DND-41 (cell line): ENCODE results near the gene FAAH.
"Not testable (repeated sequence)": the region's sequence is repeated elsewhere in the genome, so short reads cannot be mapped to it uniquely, and the experiment has no call there.

Experiments used
- ATAC-seq: fragments of 200-7000 bp; cut with Tn5 transposase; 3 replicates; pipeline ENCODE4 v1.9.1; 2021; ENCODE audit warnings: low read depth; ENCODE audit not compliant: insufficient read depth
- DNase-seq: peaks from one replicate; pipeline ENCODE4 v3.0.0-alpha.2; 2020
- H2AFZ ChIP-seq: 2 replicates; pipeline ENCODE4 v1.6.0; 2012; ENCODE audit warnings: low read depth, low read length
- H3K27ac ChIP-seq: 2 replicates; pipeline ENCODE4 v1.5.1; 2012; ENCODE audit warnings: low read length, inconsistent platforms
- H3K27me3 ChIP-seq: fragments of 200-600 bp; sonication (generic); 2 replicates; pipeline ENCODE4 v1.6.0; 2012; ENCODE audit warnings: low read length, mild to moderate bottlenecking, inconsistent platforms; ENCODE audit not compliant: insufficient read depth, poor library complexity
- H3K36me3 ChIP-seq: 2 replicates; pipeline ENCODE4 v1.5.1; 2012; ENCODE audit warnings: low read length, inconsistent platforms; ENCODE audit not compliant: insufficient read depth
- H3K4me1 ChIP-seq: 2 replicates; pipeline ENCODE4 v1.5.1; 2012; ENCODE audit warnings: mild to moderate bottlenecking, low read length; ENCODE audit not compliant: insufficient read depth
- H3K4me2 ChIP-seq: 2 replicates; pipeline ENCODE4 v1.6.0; 2012; ENCODE audit warnings: mild to moderate bottlenecking, moderate library complexity, low read length, inconsistent platforms; ENCODE audit not compliant: insufficient read depth
- H3K4me3 ChIP-seq, 2 experiments: fragments of 200-600 bp in 1 of 2; shearing (Covaris generic) in 1 of 2; 2 replicates each; pipeline ENCODE4 v1.5.1; 2012 to 2016; ENCODE audit warnings: inconsistent platforms in 2 of 2, low read length in 2 of 2, mild to moderate bottlenecking in 2 of 2, low read depth in 1 of 2, moderate library complexity in 1 of 2
- H3K79me2 ChIP-seq: 2 replicates; pipeline ENCODE4 v1.6.0; 2012; ENCODE audit warnings: low read length, inconsistent platforms; ENCODE audit not compliant: insufficient read depth
- H3K9ac ChIP-seq: 2 replicates; pipeline ENCODE4 v1.6.0; 2012; ENCODE audit warnings: low read depth, mild to moderate bottlenecking, inconsistent platforms, low read length, moderate library complexity
- H3K9me3 ChIP-seq: 2 replicates; pipeline ENCODE4 v1.5.1; 2012; ENCODE audit warnings: low read length, moderate library complexity, mild to moderate bottlenecking, inconsistent platforms; ENCODE audit not compliant: insufficient read depth, severe bottlenecking
- H4K20me1 ChIP-seq: 2 replicates; pipeline ENCODE4 v1.6.0; 2012; ENCODE audit warnings: low read length; ENCODE audit not compliant: insufficient read depth
- CTCF ChIP-seq: IDR thresholded peaks from 2 replicates; pipeline ENCODE4 v1.5.1; 2012; ENCODE audit warnings: borderline replicate concordance, low read length, moderate library complexity, mild to moderate bottlenecking; ENCODE audit not compliant: poor library complexity, severe bottlenecking; ENCODE audit errors: extremely low read depth
- EZH2 ChIP-seq: IDR thresholded peaks from 3 replicates; pipeline ENCODE4 v1.6.1; 2012; ENCODE audit warnings: borderline replicate concordance, low read depth, mild to moderate bottlenecking, moderate library complexity, low read length, inconsistent platforms; ENCODE audit not compliant: severe bottlenecking

The FAAH gene

GRCh38 chr1:46394108-46394871, at the start of gene FAAH:
Gene FAAH (plus strand): TSS chr1:46394317. CDS start chr1:46394349, 32 bp downstream.
- no peaks in the 10 kb centered on the region for H3K27me3 ChIP-seq
- H3K9me3 ChIP-seq: peaks cover 7% of the 10 kb centered on the region
- no peaks in the 10 kb centered on the region for H4K20me1 ChIP-seq
- TF ChIP-seq CTCF (no peak), EZH2 (no peak)
- H3K4me3 ChIP-seq: no peak within 1 kb of the TSS
- H3K4me1 ChIP-seq: no peaks in the 10 kb centered on the region
- no peak for ATAC-seq
- H3K27ac ChIP-seq: no peak within 1 kb of the TSS
- no peaks in the 10 kb centered on the region for H3K36me3 ChIP-seq
- no peak for DNase-seq
- no peaks in the 10 kb centered on the region for H3K79me2 ChIP-seq
- no peak within 1 kb of the TSS for H2AFZ ChIP-seq
- H3K9ac ChIP-seq: no peak within 1 kb of the TSS
- no peak within 1 kb of the TSS for H3K4me2 ChIP-seq

GRCh38 chr1:46344481-46344880, 49.6 kb upstream of the FAAH start:
- Histone ChIP-seq H3K9me3 (no peaks in the 10 kb centered on the region), H3K9ac (no peak overlapping the region), H3K4me2 (no peak overlapping the region; the same call in 1 of the 2 replicates), H3K27ac (no peak overlapping the region), H3K4me1 (peaks cover 36% of the 10 kb centered on the region), H3K27me3 (no peaks in the 10 kb centered on the region), H4K20me1 (peaks cover 33% of the 10 kb centered on the region), H3K79me2 (peaks cover 48% of the 10 kb centered on the region), H3K36me3 (peaks cover 64% of the 10 kb centered on the region), H2AFZ (no peak overlapping the region), H3K4me3 (no peak overlapping the region)
- ATAC-seq (no peak), DNase-seq (no peak)
- TF ChIP-seq CTCF (no peak), EZH2 (no peak)

GRCh38 chr1:46345281-46345680, 48.8 kb upstream of the FAAH start:
- Histone ChIP-seq H3K9me3 (no peaks in the 10 kb centered on the region), H4K20me1 (peaks cover 33% of the 10 kb centered on the region), H3K27ac (no peak overlapping the region), H3K4me2 (no peak overlapping the region), H3K4me3 (no peak overlapping the region), H3K9ac (no peak overlapping the region), H3K79me2 (peaks cover 42% of the 10 kb centered on the region), H3K27me3 (no peaks in the 10 kb centered on the region), H3K4me1 (peaks cover 29% of the 10 kb centered on the region), H2AFZ (no peak overlapping the region), H3K36me3 (peaks cover 70% of the 10 kb centered on the region)
- DNase-seq (no peak), ATAC-seq (no peak)
- TF ChIP-seq CTCF (no peak), EZH2 (no peak)

- no peak for TF ChIP-seq EZH2
- no peak for TF ChIP-seq CTCF
- no peak overlapping the region for H3K4me2 ChIP-seq
- H3K27ac ChIP-seq: no peak overlapping the region
- H3K4me1 ChIP-seq: no peaks in the 10 kb centered on the region
- no peaks in the 10 kb centered on the region for H3K79me2 ChIP-seq
- no peaks in the 10 kb centered on the region for H4K20me1 ChIP-seq
- no peaks in the 10 kb centered on the region for H3K9me3 ChIP-seq
- peaks cover 72% of the 10 kb centered on the region for H3K36me3 ChIP-seq
- no peak overlapping the region for H3K9ac ChIP-seq
- no peak overlapping the region for H2AFZ ChIP-seq
- ATAC-seq (no peak), DNase-seq (no peak)
- no peaks in the 10 kb centered on the region for H3K27me3 ChIP-seq
- no peak overlapping the region for H3K4me3 ChIP-seq
Observed at GRCh38 chr1:46352363-46352762, 41.8 kb upstream of the FAAH start.

- not testable (repeated sequence) for H2AFZ ChIP-seq, ATAC-seq, H3K9ac ChIP-seq, DNase-seq, H4K20me1 ChIP-seq, H3K27ac ChIP-seq, H3K9me3 ChIP-seq, H3K4me2 ChIP-seq, H3K4me1 ChIP-seq, H3K79me2 ChIP-seq, H3K27me3 ChIP-seq, H3K4me3 ChIP-seq
- H3K36me3 ChIP-seq: peaks cover 68% of the 10 kb centered on the region
Observed at GRCh38 chr1:46355920-46356319, 38.2 kb upstream of the FAAH start.
